NB4 (cell line): ENCODE data around the gene NPHS2.
"Not testable (repeated sequence)": the region's sequence is repeated elsewhere in the genome, so short reads cannot be mapped to it uniquely, and the experiment has no call there.

ENCODE experiments used
- DNase-seq: peaks from one replicate; pipeline ENCODE4 v3.0.0; 2010; ENCODE audit warnings: low read depth
- H3K4me3 ChIP-seq: one replicate; pipeline ENCODE4 v1.5.1; 2011; ENCODE audit warnings: mild to moderate bottlenecking, low read depth, low read length, moderate library complexity
- CTCF ChIP-seq: IDR thresholded peaks from one replicate; pipeline ENCODE4 v1.5.1; 2012; ENCODE audit warnings: low read depth, low read length
- MAX ChIP-seq: IDR thresholded peaks from 2 replicates; pipeline ENCODE4 v1.6.1; 2011; ENCODE audit warnings: low read depth, low read length
- MYC ChIP-seq: IDR thresholded peaks from 2 replicates; pipeline ENCODE4 v1.6.1; 2011; ENCODE audit warnings: low read depth, low read length
- POLR2A ChIP-seq: IDR thresholded peaks from 2 replicates; pipeline ENCODE4 v1.6.1; 2011; ENCODE audit warnings: mild to moderate bottlenecking; ENCODE audit not compliant: insufficient read length; ENCODE audit errors: extremely low read depth

Gene NPHS2

GRCh38 chr1:179541774-179542173, 34.0 kb downstream of the NPHS2 start:
- TF ChIP-seq CTCF: no peak
- TF ChIP-seq MAX: no peak
- no peak for TF ChIP-seq POLR2A
- no peak for TF ChIP-seq MYC
- DNase-seq: no peak
- H3K4me3 ChIP-seq: no peak overlapping the region

- no peak overlapping the region for H3K4me3 ChIP-seq
- TF ChIP-seq MYC (no peak), MAX (no peak), CTCF (no peak), POLR2A (no peak)
- no peak for DNase-seq
Observed at GRCh38 chr1:179530352-179530751, 45.4 kb downstream of the NPHS2 start.

- no peak for TF ChIP-seq MYC
- no peak for TF ChIP-seq POLR2A
- no peak for TF ChIP-seq MAX
- TF ChIP-seq CTCF: no peak
- DNase-seq: no peak
- no peak overlapping the region for H3K4me3 ChIP-seq
Observed at GRCh38 chr1:179529482-179530195, 46.1 kb downstream of the NPHS2 start.

- H3K4me3 ChIP-seq, DNase-seq: not testable (repeated sequence)
Observed at GRCh38 chr1:179518544-179518943, 57.2 kb downstream of the NPHS2 start.

GRCh38 chr1:179516976-179517705, 58.6 kb downstream of the NPHS2 start:
- no peak for DNase-seq
- no peak overlapping the region for H3K4me3 ChIP-seq
- no peak for TF ChIP-seq MAX
- TF ChIP-seq MYC: no peak
- no peak for TF ChIP-seq POLR2A
- no peak for TF ChIP-seq CTCF

GRCh38 chr1:179510038-179510437, 65.7 kb downstream of the NPHS2 start:
- no peak overlapping the region for H3K4me3 ChIP-seq
- TF ChIP-seq CTCF (no peak), MYC (no peak), POLR2A (no peak), MAX (no peak)

More at GRCh38 chr1:179510038-179510437, 65.7 kb downstream of the NPHS2 start:
- no peak for DNase-seq
